Measurements from ENCODE around the gene WDFY4.

WDFY4 gene

GRCh38 chr10:49024484-49024883, 339.8 kb downstream of the WDFY4 start:
- no peak for TF ChIP-seq CTCF (IDR thresholded peaks at IDR 0.05)

GRCh38 chr10:49025347-49025983, 340.8 kb downstream of the WDFY4 start:
- TF ChIP-seq CTCF (IDR thresholded peaks at IDR 0.05) = no peak

GRCh38 chr10:49028639-49029038, 344.0 kb downstream of the WDFY4 start:
- no peak for TF ChIP-seq CTCF (IDR thresholded peaks at IDR 0.05)

DNA sequence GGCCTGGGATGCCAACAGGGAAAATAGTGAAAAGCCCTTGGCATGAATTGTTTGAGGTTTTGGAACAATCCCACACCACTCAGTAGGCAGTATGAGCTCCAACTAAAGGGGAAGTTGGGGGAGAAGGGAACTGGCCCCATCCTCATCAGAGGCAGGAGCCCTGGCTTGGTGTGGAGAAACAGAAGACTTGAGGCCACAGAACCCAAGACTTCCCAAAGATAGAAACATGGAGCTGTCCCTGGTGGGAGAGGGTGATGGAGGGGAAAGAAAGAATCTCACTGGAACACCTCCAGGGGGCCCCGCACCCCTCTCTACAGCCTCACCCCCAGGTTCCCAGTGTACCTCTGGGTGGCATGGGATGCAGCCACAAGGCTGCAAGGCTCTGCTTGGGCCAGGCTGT, 345.0 kb downstream of the WDFY4 start:
- no peak for TF ChIP-seq CTCF (IDR thresholded peaks at IDR 0.05)

All from LNCAP (cell line).